Psoas muscle (tissue), 8 donors: ENCODE results near the gene NME9. TPM values are rescaled to one million over a fixed set of nuclear protein-coding genes. Genes with fewer than 3 reads are reported as not detected.

Experiments used
- ATAC-seq, 4 donors: fragments of 200-7000 bp; cut with Tn5 transposase; one replicate each; pipeline ENCODE4 v1.9.1; 2020; ENCODE audit warnings: moderate library complexity in 3 of 4, mild to moderate bottlenecking in 2 of 4
- DNase-seq, 2 donors: peaks; one replicate each; pipeline ENCODE4 v3.0.0-alpha.2; 2020
- H3K27ac ChIP-seq: fragments of 200-600 bp; one replicate; pipeline ENCODE4 v1.8.0; 2022
- H3K27me3 ChIP-seq, 3 donors: fragments of 200-600 bp in 1 of 3; one replicate each; pipeline versions ENCODE4 v1.6.1 to v1.8.0; 2013 to 2022; ENCODE audit warnings: low read length in 2 of 3, mild to moderate bottlenecking in 2 of 3, moderate library complexity in 1 of 3; ENCODE audit not compliant: insufficient read depth in 3 of 3
- H3K36me3 ChIP-seq, 2 donors: fragments of 200-600 bp in 1 of 2; one replicate each; pipeline versions ENCODE4 v1.6.1 to v1.8.0; 2013 to 2022; ENCODE audit warnings: low read depth in 1 of 2, mild to moderate bottlenecking in 1 of 2, moderate library complexity in 1 of 2; ENCODE audit not compliant: insufficient read depth in 1 of 2
- H3K4me1 ChIP-seq: fragments of 200-600 bp; one replicate; pipeline ENCODE4 v1.8.0; 2022
- H3K4me3 ChIP-seq: fragments of 200-600 bp; one replicate; pipeline ENCODE4 v1.8.0; 2022; ENCODE audit warnings: mild to moderate bottlenecking
- H3K9me3 ChIP-seq: fragments of 200-600 bp; one replicate; pipeline ENCODE4 v1.8.0; 2022
- WGBS, 3 donors: extraction: QIAGEN DNeasy Blood & Tissue Kit; methylation state at CpG; one replicate each; pipeline versions ENCODE4 v1.1.6 to v1.1.7; 2013; 5-methylcytosine and 5-hydroxymethylcytosine counted together
- intact Hi-C, 2 donors: fragments of 100-400 bp; cut with DNase I; formaldehyde crosslinking; loops; one replicate each; pipeline versions ENCODE4 v1.11.0 to v1.14.2; 2022
- polyA plus RNA-seq, 3 donors: library from polyadenylated mRNA; stranded (reverse); fragments of 200-250 nt; gene quantifications; one replicate each; pipeline ENCODE4 v1.2.3, GENCODE V29; 2013
- total RNA-seq, 4 donors: library from RNA; stranded (reverse); fragmentation: NEBNext Ultra II Directional in 2 of 4; extraction: Animal tissue kit (Norgen Biotek cat#: 25700) in 2 of 4; gene quantifications; one replicate each; pipeline versions ENCODE4 v1.2.1 to v1.2.4, GENCODE V29; 2021 to 2023
- TF ChIP-seq, protein P1 (sequence below): fragments of 200-600 bp; IDR thresholded peaks from one replicate; pipeline ENCODE4 v1.8.0; 2022; ENCODE audit warnings: antibody characterized with exemption
- donor health status: healthy with polysubstance abuse.
- donor health status: DM: no; HTN: no; CAD: no; lungs with moderate emphysema.
- donor health status: Bipolar disorder and iron deficiency.
- donor health status: healthy.
- donor health status: DM: yes; HTN: yes; CAD: no.
- donor health status: DM: no; HTN: no; CAD: no.
- donor health status: DM: no; HTN: no; CAD: no.
- donor health status: DM: yes; HTN: yes; CAD: no.

NME9 gene
- total and polyA plus RNA-seq, 7 donors, result 0.04 to 3.1 (median 1.4) TPM

DNA sequence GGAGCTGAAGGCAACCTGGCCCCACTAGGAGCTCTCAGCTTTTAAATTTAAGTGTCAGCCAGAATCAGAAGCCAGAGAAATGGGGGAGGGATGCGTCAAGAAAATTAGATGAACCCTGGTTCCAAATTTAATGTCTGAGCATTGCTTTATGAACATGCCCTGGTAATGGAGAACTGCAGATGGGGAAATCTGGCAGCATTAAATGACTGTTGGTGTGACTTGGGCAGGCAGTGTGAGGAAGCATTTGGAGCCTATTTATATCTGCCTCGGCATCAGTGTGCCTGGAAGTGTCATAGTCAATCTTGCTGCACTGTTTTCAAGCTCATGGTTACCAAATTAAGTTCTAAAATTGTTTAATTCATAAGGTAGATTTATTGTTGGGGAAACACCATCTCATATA is 29.0 kb downstream of the NME9 start:
- TF ChIP-seq, protein P1, sequence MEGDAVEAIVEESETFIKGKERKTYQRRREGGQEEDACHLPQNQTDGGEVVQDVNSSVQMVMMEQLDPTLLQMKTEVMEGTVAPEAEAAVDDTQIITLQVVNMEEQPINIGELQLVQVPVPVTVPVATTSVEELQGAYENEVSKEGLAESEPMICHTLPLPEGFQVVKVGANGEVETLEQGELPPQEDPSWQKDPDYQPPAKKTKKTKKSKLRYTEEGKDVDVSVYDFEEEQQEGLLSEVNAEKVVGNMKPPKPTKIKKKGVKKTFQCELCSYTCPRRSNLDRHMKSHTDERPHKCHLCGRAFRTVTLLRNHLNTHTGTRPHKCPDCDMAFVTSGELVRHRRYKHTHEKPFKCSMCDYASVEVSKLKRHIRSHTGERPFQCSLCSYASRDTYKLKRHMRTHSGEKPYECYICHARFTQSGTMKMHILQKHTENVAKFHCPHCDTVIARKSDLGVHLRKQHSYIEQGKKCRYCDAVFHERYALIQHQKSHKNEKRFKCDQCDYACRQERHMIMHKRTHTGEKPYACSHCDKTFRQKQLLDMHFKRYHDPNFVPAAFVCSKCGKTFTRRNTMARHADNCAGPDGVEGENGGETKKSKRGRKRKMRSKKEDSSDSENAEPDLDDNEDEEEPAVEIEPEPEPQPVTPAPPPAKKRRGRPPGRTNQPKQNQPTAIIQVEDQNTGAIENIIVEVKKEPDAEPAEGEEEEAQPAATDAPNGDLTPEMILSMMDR, result no peak
- no peak overlapping the region for H3K4me3 ChIP-seq
- no peaks in the 10 kb centered on the region for H3K27me3 ChIP-seq
- intact Hi-C loops, result no loop called here
- peaks cover 6 to 45% of the 10 kb centered on the region in 2 donors for H3K36me3 ChIP-seq
- peak overlapping the region; percentile 76 for H3K27ac ChIP-seq
- peaks cover 22% of the 10 kb centered on the region for H3K4me1 ChIP-seq
- 25 to 42% (median 25%) methylated on average over 2 of the region's 2 CpGs for WGBS, 3 donors
- ATAC-seq (peak; percentile 90 to 97 (median 96)), DNase-seq (peak in 1 of 2 donors; percentile 61)
- no peaks in the 10 kb centered on the region for H3K9me3 ChIP-seq

DNA sequence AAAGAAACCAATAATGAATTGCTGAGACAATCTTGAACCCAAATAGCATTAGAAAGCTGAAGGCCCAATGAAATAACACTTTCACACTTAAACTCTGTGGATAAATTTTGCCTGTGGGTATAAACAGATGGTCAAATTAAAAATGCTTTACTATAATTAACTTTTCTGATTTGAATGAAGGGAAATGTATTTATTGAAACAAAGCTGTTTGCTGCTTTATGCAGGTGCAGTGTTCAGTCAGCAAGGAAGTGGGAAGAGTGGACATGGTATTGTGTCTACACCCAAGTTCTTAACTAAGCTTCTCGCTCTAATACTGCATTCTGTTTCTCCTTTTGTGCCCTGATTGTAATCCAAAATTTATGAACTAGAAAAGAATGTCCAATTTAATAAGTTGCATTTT is 31.8 kb downstream of the NME9 start:
- Histone ChIP-seq H3K27ac (no peak overlapping the region), H3K9me3 (no peaks in the 10 kb centered on the region), H3K4me3 (no peak overlapping the region), H3K4me1 (peaks cover 22% of the 10 kb centered on the region), H3K27me3 (no peaks in the 10 kb centered on the region), H3K36me3 (peaks cover 6 to 68% of the 10 kb centered on the region in 2 donors)
- intact Hi-C loops, result no loop called here
- TF ChIP-seq, protein P1, result no peak
- no peak for DNase-seq
- 86 to 97% (median 95%) methylated on average over 1 of the region's 1 CpG for WGBS, 3 donors
- ATAC-seq, result no peak

DNA sequence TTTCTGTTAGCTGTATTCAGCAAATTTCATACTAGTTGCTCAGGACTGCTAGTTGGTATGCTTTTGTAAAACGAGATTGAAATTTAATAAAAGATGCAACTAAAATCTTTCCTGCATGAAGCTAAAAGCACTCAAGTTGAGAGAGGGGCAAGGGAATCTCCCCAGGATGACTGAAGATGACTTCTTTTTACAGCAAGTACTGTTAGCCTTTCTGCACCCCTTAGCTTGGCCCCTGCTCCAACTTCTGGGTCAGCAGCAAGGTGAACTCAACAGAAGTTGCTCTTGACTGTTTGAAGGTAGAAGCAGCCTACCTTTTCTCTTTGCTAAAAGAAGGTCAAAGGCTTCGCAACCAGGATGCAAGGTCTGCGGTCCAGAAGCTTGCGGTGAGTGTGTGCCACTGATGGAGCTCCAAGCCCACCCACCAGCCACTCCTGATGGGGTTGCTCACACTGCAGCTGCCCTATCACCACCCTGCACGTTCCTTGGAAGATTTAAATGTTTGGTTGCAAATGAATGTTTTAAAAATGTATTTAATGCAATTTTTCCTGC is 32.5 kb downstream of the NME9 start:
- Histone ChIP-seq H3K9me3 (no peaks in the 10 kb centered on the region), H3K27ac (no peak overlapping the region), H3K36me3 (peaks cover 6 to 75% of the 10 kb centered on the region in 2 donors), H3K27me3 (no peaks in the 10 kb centered on the region), H3K4me3 (no peak overlapping the region), H3K4me1 (peaks cover 22% of the 10 kb centered on the region)
- intact Hi-C loops, result no loop called here
- DNase-seq (no peak), ATAC-seq (no peak)
- TF ChIP-seq, protein P1, result no peak
- WGBS, 3 donors, result 87 to 93% (median 90%) methylated on average over 5 of the region's 5 CpGs

DNA sequence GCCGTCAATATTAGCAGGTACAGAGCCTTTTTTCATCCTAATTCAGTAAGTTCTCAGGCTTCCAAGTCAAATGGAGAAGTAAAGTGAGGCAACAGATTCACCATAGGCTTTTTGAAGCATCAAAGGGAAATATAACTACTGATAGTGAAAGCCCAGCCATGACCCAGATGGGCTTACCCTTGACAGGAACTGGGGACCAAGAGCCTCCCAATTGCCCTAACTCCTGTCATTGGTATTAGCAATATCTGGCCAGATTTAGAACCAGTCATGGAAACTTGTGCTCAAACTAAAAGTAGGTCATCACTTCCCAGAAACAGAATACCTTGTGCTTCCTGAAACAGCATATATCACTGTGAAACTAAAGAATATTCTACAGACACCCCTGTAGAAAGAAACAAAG is 33.0 kb downstream of the NME9 start:
- WGBS, 3 donors, result 83 to 93% (median 91%) methylated on average over 1 of the region's 1 CpG
- DNase-seq, result no peak
- H3K27ac ChIP-seq, result no peak overlapping the region
- intact Hi-C loops, result no loop called here
- ATAC-seq, result no peak
- peaks cover 21% of the 10 kb centered on the region for H3K4me1 ChIP-seq
- TF ChIP-seq, protein P1, result no peak
- no peaks in the 10 kb centered on the region for H3K9me3 ChIP-seq
- H3K27me3 ChIP-seq, result no peaks in the 10 kb centered on the region
- H3K4me3 ChIP-seq, result no peak overlapping the region
- peaks cover 6 to 80% of the 10 kb centered on the region in 2 donors for H3K36me3 ChIP-seq

DNA sequence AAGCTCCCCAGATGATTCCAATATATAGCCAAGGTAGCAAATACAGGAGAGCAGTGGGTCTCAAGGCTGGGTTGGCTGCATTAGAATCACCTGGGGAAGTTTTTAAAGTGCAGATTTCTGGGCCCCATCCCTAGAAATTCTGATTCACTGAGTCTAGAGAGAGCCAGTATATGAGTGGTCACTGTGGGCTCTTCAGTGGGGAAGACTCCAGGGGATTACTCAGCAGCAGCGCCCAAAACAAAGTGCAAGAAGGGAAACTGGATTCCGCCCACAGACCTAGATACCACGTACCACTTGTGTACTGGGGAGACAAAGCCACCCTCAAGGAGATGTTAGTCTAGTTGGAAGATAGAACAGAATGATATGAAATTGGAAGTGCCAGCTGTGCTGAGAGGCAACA is 40.0 kb downstream of the NME9 start:
- no peaks in the 10 kb centered on the region for H3K4me1 ChIP-seq
- WGBS, 3 donors, result 97 to 99% (median 97%) methylated on average over 3 of the region's 3 CpGs

More for the DNA sequence above, 40.0 kb downstream of the NME9 start:
- no peaks in the 10 kb centered on the region for H3K9me3 ChIP-seq
- intact Hi-C loops, result no loop called here
- TF ChIP-seq, protein P1, result no peak
- ATAC-seq, result no peak
- H3K27ac ChIP-seq, result no peak overlapping the region
- no peaks in the 10 kb centered on the region for H3K27me3 ChIP-seq
- peaks cover 22 to 100% of the 10 kb centered on the region in 2 donors for H3K36me3 ChIP-seq
- H3K4me3 ChIP-seq, result no peak overlapping the region
- DNase-seq, result no peak
